Measurements from ENCODE around the gene KLHL6. TPM values are rescaled to one million over a fixed set of nuclear protein-coding genes. Genes with fewer than 3 reads are reported as not detected.

KLHL6 gene
- total RNA-seq, 1 experiment from 2014 or later, result 0.11 TPM

DNA sequence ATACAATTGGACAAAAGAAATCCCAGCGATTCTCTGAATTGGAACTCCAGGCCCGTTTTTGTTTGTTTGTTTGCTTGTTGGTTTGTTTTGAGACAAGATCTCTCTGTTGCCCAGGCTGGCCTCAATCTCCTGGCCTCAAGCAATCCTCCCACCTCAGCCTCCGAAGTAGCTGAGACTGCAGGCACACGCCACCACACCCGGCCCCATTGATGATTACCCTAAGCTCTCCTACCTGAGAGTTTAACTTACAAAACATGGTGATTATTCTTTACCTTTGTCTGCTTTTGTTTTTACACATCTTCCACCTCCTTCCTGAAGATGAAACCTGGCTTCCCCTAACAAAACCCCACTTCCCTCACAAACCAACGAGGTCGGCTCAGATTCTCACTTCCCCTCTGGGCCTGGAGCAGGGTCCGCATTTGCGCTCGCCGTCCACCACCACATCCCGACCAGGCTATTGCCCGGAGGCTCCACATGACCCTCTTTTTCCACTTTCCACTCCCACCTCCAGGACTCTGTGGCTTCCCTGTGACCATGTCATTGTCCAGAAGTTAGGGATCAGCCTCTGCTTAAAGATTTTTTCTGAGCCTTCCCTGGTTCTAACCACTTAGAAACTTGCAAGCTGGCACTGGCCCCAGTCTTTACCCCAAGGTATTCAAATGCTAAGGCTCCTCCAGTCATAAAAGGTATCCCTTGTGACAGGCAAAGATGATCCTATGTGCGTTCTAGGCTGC lies 14.8 kb downstream of the KLHL6 start:
- H3K4me3 Mint-ChIP-seq, result no peak overlapping the region

More for the DNA sequence above, 14.8 kb downstream of the KLHL6 start:
- Mint-ChIP-seq H3K4me1 (peaks cover 26% of the 10 kb centered on the region), H3K27me3 (ENCODE audit: low read depth) (peaks cover 87% of the 10 kb centered on the region), H3K27ac (no peak overlapping the region), H3K9me3 (no peaks in the 10 kb centered on the region), H3K36me3 (no peaks in the 10 kb centered on the region)
- no peak for DNase-seq (ENCODE audit: low spot score)
- ChIA-PET POLR2A (no interaction called here), CTCF (interaction anchor here (0.9 kb wide), 1 partner anchor 51 kb away, joined by 3 read pairs; no protein-coding TSS in a partner anchor)
- no peak for TF ChIP-seq GABPB1 (CRISPR knock-in tag; IDR thresholded peaks at IDR 0.05)
- TF ChIP-seq ZBTB43 (CRISPR knock-in tag; IDR thresholded peaks at IDR 0.05), result no peak
- TF ChIP-seq SOX15 (CRISPR knock-in tag; IDR thresholded peaks at IDR 0.05), result no peak
- TF ChIP-seq USF1 (CRISPR knock-in tag; IDR thresholded peaks at IDR 0.05), result no peak
- TF ChIP-seq ZNF671 (CRISPR knock-in tag; IDR thresholded peaks at IDR 0.05), result no peak
- no peak for TF ChIP-seq CDX4 (CRISPR knock-in tag; IDR thresholded peaks at IDR 0.05; ENCODE audit: borderline replicate concordance)
- no peak for TF ChIP-seq ZNF423 (CRISPR knock-in tag; IDR thresholded peaks at IDR 0.05)
- TF ChIP-seq NR1H2 (CRISPR knock-in tag; IDR thresholded peaks at IDR 0.05), result no peak
- TF ChIP-seq CREB1 (CRISPR knock-in tag; IDR thresholded peaks at IDR 0.05), result no peak
- TF ChIP-seq ESRRA (CRISPR knock-in tag; IDR thresholded peaks at IDR 0.05; ENCODE audit: borderline replicate concordance), result no peak
- TF ChIP-seq PRDM15 (CRISPR knock-in tag; IDR thresholded peaks at IDR 0.05), result no peak
- TF ChIP-seq, protein P1, sequence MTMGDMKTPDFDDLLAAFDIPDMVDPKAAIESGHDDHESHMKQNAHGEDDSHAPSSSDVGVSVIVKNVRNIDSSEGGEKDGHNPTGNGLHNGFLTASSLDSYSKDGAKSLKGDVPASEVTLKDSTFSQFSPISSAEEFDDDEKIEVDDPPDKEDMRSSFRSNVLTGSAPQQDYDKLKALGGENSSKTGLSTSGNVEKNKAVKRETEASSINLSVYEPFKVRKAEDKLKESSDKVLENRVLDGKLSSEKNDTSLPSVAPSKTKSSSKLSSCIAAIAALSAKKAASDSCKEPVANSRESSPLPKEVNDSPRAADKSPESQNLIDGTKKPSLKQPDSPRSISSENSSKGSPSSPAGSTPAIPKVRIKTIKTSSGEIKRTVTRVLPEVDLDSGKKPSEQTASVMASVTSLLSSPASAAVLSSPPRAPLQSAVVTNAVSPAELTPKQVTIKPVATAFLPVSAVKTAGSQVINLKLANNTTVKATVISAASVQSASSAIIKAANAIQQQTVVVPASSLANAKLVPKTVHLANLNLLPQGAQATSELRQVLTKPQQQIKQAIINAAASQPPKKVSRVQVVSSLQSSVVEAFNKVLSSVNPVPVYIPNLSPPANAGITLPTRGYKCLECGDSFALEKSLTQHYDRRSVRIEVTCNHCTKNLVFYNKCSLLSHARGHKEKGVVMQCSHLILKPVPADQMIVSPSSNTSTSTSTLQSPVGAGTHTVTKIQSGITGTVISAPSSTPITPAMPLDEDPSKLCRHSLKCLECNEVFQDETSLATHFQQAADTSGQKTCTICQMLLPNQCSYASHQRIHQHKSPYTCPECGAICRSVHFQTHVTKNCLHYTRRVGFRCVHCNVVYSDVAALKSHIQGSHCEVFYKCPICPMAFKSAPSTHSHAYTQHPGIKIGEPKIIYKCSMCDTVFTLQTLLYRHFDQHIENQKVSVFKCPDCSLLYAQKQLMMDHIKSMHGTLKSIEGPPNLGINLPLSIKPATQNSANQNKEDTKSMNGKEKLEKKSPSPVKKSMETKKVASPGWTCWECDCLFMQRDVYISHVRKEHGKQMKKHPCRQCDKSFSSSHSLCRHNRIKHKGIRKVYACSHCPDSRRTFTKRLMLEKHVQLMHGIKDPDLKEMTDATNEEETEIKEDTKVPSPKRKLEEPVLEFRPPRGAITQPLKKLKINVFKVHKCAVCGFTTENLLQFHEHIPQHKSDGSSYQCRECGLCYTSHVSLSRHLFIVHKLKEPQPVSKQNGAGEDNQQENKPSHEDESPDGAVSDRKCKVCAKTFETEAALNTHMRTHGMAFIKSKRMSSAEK (CRISPR knock-in tag; IDR thresholded peaks at IDR 0.05; ENCODE audit: borderline replicate concordance), result no peak
- TF ChIP-seq, protein P2, sequence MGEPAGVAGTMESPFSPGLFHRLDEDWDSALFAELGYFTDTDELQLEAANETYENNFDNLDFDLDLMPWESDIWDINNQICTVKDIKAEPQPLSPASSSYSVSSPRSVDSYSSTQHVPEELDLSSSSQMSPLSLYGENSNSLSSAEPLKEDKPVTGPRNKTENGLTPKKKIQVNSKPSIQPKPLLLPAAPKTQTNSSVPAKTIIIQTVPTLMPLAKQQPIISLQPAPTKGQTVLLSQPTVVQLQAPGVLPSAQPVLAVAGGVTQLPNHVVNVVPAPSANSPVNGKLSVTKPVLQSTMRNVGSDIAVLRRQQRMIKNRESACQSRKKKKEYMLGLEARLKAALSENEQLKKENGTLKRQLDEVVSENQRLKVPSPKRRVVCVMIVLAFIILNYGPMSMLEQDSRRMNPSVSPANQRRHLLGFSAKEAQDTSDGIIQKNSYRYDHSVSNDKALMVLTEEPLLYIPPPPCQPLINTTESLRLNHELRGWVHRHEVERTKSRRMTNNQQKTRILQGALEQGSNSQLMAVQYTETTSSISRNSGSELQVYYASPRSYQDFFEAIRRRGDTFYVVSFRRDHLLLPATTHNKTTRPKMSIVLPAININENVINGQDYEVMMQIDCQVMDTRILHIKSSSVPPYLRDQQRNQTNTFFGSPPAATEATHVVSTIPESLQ (CRISPR knock-in tag; IDR thresholded peaks at IDR 0.05), result no peak
- TF ChIP-seq, protein P3, sequence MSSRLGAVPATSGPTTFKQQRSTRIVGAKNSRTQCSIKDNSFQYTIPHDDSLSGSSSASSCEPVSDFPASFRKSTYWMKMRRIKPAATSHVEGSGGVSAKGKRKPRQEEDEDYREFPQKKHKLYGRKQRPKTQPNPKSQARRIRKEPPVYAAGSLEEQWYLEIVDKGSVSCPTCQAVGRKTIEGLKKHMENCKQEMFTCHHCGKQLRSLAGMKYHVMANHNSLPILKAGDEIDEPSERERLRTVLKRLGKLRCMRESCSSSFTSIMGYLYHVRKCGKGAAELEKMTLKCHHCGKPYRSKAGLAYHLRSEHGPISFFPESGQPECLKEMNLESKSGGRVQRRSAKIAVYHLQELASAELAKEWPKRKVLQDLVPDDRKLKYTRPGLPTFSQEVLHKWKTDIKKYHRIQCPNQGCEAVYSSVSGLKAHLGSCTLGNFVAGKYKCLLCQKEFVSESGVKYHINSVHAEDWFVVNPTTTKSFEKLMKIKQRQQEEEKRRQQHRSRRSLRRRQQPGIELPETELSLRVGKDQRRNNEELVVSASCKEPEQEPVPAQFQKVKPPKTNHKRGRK (CRISPR knock-in tag; IDR thresholded peaks at IDR 0.05; ENCODE audit: borderline replicate concordance), result no peak
- TF ChIP-seq NR2C2 (CRISPR knock-in tag; IDR thresholded peaks at IDR 0.05), result no peak
- no peak for TF ChIP-seq ZNF219 (CRISPR knock-in tag; IDR thresholded peaks at IDR 0.05; ENCODE audit: borderline replicate concordance)
- no peak for TF ChIP-seq MYBL2 (CRISPR knock-in tag; IDR thresholded peaks at IDR 0.05)
- no peak for ATAC-seq
